ENCODE data around the gene PDE4D.

DNA sequence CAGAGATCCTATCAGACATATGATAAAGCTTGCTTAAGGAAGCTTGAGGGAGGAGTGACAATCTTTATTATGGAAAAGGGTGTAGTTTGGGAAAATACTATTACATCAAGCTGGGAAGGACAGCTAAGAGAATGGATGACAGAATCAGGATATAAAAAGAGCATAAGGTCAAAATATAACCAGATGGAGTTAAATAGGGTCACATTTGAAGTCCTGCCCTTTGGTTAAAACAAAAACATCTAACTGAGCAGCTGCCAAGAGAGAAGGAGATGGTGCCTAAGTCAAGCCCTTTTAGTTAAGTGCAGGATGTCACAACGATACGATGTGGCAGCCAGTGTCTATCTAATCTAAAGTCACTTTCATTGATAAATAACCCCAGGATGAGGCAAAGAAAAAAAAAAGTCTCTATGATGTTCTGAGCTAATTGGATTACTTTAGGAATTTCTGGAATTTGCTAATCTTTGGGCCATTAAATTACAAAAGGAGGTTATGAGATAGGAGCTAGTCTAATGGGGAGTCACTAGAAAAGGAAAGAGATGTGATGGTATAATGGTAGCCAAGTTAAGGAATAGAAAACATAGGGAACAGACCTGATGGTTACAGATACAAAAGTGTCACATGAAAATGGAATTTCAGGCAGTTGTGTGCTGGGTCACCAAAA is 365.2 kb downstream of the PDE4D start:
- TF ChIP-seq, protein P1, sequence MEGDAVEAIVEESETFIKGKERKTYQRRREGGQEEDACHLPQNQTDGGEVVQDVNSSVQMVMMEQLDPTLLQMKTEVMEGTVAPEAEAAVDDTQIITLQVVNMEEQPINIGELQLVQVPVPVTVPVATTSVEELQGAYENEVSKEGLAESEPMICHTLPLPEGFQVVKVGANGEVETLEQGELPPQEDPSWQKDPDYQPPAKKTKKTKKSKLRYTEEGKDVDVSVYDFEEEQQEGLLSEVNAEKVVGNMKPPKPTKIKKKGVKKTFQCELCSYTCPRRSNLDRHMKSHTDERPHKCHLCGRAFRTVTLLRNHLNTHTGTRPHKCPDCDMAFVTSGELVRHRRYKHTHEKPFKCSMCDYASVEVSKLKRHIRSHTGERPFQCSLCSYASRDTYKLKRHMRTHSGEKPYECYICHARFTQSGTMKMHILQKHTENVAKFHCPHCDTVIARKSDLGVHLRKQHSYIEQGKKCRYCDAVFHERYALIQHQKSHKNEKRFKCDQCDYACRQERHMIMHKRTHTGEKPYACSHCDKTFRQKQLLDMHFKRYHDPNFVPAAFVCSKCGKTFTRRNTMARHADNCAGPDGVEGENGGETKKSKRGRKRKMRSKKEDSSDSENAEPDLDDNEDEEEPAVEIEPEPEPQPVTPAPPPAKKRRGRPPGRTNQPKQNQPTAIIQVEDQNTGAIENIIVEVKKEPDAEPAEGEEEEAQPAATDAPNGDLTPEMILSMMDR (IDR thresholded peaks at IDR 0.05): no peak
- no peak for TF ChIP-seq POLR2AphosphoS5 (IDR thresholded peaks at IDR 0.05)
